DND-41 (cell line): ENCODE results near the gene CCDC154.

Experiments used
- EZH2 ChIP-seq: IDR thresholded peaks from 3 replicates; pipeline ENCODE4 v1.6.1; 2012; ENCODE audit warnings: borderline replicate concordance, low read depth, mild to moderate bottlenecking, moderate library complexity, low read length, inconsistent platforms; ENCODE audit not compliant: severe bottlenecking
- TF ChIP-seq, protein P1 (sequence below): IDR thresholded peaks from 2 replicates; pipeline ENCODE4 v1.5.1; 2012; ENCODE audit warnings: borderline replicate concordance, low read length, moderate library complexity, mild to moderate bottlenecking; ENCODE audit not compliant: poor library complexity, severe bottlenecking; ENCODE audit errors: extremely low read depth

DNA sequence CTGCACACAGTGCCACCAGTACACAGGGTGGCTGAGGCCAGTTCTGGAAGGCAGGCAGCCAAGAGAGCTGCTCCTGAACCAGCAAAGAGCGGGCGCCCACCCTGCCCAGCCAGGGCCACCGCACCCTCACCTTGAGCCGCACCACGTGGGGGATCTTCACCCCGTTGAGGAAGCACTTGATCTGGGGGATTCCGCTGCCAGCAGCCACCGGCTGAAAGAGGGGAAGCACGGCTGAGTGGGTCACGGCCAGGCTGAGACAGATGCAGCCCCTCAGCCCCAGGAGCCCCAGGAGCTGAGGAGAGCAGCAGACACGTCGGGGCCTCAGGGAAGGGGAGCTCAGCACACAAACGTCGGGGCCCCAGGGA, 14.6 kb upstream of the CCDC154 start:
- TF ChIP-seq, protein P1, sequence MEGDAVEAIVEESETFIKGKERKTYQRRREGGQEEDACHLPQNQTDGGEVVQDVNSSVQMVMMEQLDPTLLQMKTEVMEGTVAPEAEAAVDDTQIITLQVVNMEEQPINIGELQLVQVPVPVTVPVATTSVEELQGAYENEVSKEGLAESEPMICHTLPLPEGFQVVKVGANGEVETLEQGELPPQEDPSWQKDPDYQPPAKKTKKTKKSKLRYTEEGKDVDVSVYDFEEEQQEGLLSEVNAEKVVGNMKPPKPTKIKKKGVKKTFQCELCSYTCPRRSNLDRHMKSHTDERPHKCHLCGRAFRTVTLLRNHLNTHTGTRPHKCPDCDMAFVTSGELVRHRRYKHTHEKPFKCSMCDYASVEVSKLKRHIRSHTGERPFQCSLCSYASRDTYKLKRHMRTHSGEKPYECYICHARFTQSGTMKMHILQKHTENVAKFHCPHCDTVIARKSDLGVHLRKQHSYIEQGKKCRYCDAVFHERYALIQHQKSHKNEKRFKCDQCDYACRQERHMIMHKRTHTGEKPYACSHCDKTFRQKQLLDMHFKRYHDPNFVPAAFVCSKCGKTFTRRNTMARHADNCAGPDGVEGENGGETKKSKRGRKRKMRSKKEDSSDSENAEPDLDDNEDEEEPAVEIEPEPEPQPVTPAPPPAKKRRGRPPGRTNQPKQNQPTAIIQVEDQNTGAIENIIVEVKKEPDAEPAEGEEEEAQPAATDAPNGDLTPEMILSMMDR = no peak
- TF ChIP-seq EZH2 = no peak
